Activated effector memory CD4-positive, alpha-beta T cell treated with Interleukin-2 at 50 U/mL for 16 hours (primary cell): ENCODE measurements around the gene CDH1.

Experiments
- DNase-seq: peaks from one replicate; pipeline ENCODE4 v3.0.0-alpha.2; 2020

Gene CDH1

GRCh38 chr16:68732042-68732680 lies 4.9 kb upstream of the CDH1 start:
- no peak for DNase-seq

GRCh38 chr16:68732741-68733399 lies 4.2 kb upstream of the CDH1 start:
- no peak for DNase-seq

GRCh38 chr16:68733570-68733969 lies 3.5 kb upstream of the CDH1 start:
- DNase-seq, result no peak

- no peak for DNase-seq
Observed at GRCh38 chr16:68734782-68735181, 2.3 kb upstream of the CDH1 start.

- DNase-seq, result no peak
Observed at GRCh38 chr16:68736561-68736960, 531 bp upstream of the CDH1 start.

- DNase-seq, result no peak
Observed at GRCh38 chr16:68737730-68738629, 888 bp downstream of the CDH1 start.

- no peak for DNase-seq
Observed at GRCh38 chr16:68739964-68740627, 3.0 kb downstream of the CDH1 start.

- no peak for DNase-seq
Observed at GRCh38 chr16:68740628-68741346, 3.7 kb downstream of the CDH1 start.

- no peak for DNase-seq
Observed at GRCh38 chr16:68743664-68744063, 6.6 kb downstream of the CDH1 start.

- no peak for DNase-seq
Observed at GRCh38 chr16:68744744-68745280, 7.7 kb downstream of the CDH1 start.

- DNase-seq, result no peak
Observed at GRCh38 chr16:68746951-68747350, 9.9 kb downstream of the CDH1 start.

GRCh38 chr16:68749432-68749831 lies 12.3 kb downstream of the CDH1 start:
- DNase-seq, result no peak

GRCh38 chr16:68750193-68750695 lies 13.2 kb downstream of the CDH1 start:
- DNase-seq, result no peak

GRCh38 chr16:68751160-68751559 lies 14.1 kb downstream of the CDH1 start:
- no peak for DNase-seq

GRCh38 chr16:68752602-68753001 lies 15.5 kb downstream of the CDH1 start:
- no peak for DNase-seq

GRCh38 chr16:68754084-68754792 lies 17.1 kb downstream of the CDH1 start:
- DNase-seq, result no peak

GRCh38 chr16:68756239-68756915 lies 19.3 kb downstream of the CDH1 start:
- no peak for DNase-seq

- no peak for DNase-seq
Observed at GRCh38 chr16:68757625-68757935, 20.5 kb downstream of the CDH1 start.

- no peak for DNase-seq
Observed at GRCh38 chr16:68759062-68759461, 22.0 kb downstream of the CDH1 start.

- no peak for DNase-seq
Observed at GRCh38 chr16:68760671-68761275, 23.7 kb downstream of the CDH1 start.
